ENCODE measurements around the gene TRIM69.
A peak's percentile ranks its signal among the peaks of the same experiment; 100 is the strongest.
"Not testable (repeated sequence)": the region's sequence is repeated elsewhere in the genome, so short reads cannot be mapped to it uniquely, and the experiment has no call there.

TRIM69 gene

GRCh38 chr15:44716983-44717602, 19.2 kb upstream of the TRIM69 start:
- DNase-seq, result no peak

- DNase-seq, result no peak
Measured at GRCh38 chr15:44718180-44718926, 18.0 kb upstream of the TRIM69 start.

GRCh38 chr15:44718927-44719292, 17.4 kb upstream of the TRIM69 start:
- no peak for DNase-seq

- DNase-seq, result peak; percentile 10
Measured at GRCh38 chr15:44719293-44719999, 16.9 kb upstream of the TRIM69 start.

GRCh38 chr15:44720000-44720435, 16.3 kb upstream of the TRIM69 start:
- DNase-seq, result not testable (repeated sequence)

- no peak for DNase-seq
Measured at GRCh38 chr15:44720460-44721176, 15.7 kb upstream of the TRIM69 start.

- DNase-seq, result no peak
Measured at GRCh38 chr15:44722011-44722410, 14.3 kb upstream of the TRIM69 start.

GRCh38 chr15:44726136-44726535, 10.2 kb upstream of the TRIM69 start:
- DNase-seq, result no peak

GRCh38 chr15:44726568-44727484, 9.5 kb upstream of the TRIM69 start:
- peak; percentile 61 for DNase-seq

GRCh38 chr15:44727485-44728231, 8.7 kb upstream of the TRIM69 start:
- no peak for DNase-seq

- DNase-seq, result not testable (repeated sequence)
Measured at GRCh38 chr15:44728232-44728575, 8.1 kb upstream of the TRIM69 start.

- peak; percentile 98 for DNase-seq
Measured at GRCh38 chr15:44728576-44729407, 7.5 kb upstream of the TRIM69 start.

- DNase-seq, result peak; percentile 80
Measured at GRCh38 chr15:44729408-44730127, 6.8 kb upstream of the TRIM69 start.

GRCh38 chr15:44734839-44735481, 1.4 kb upstream of the TRIM69 start:
- no peak for DNase-seq

GRCh38 chr15:44735482-44736180, 697 bp upstream of the TRIM69 start:
- DNase-seq, result peak; percentile 20

- DNase-seq, result peak; percentile 69
Measured at GRCh38 chr15:44738340-44738984, 2.1 kb downstream of the TRIM69 start.

GRCh38 chr15:44739222-44739847, 3.0 kb downstream of the TRIM69 start:
- not testable (repeated sequence) for DNase-seq

- DNase-seq, result not testable (repeated sequence)
Measured at GRCh38 chr15:44743454-44743853, 7.1 kb downstream of the TRIM69 start.
